Muscle layer of colon (tissue), 2 donors: ENCODE results near the gene PLCXD3.

Source experiments
- H3K27ac ChIP-seq: one replicate; pipeline ENCODE4 v1.7.0; 2013; ENCODE audit warnings: low read depth, mild to moderate bottlenecking, low read length, moderate library complexity
- H3K27me3 ChIP-seq, 2 donors: one replicate each; pipeline ENCODE4 v1.7.0; 2013; ENCODE audit warnings: low read length in 2 of 2, mild to moderate bottlenecking in 2 of 2; ENCODE audit not compliant: insufficient read depth in 2 of 2, control insufficient read depth in 1 of 2
- H3K36me3 ChIP-seq: one replicate; pipeline ENCODE4 v1.7.0; 2013; ENCODE audit warnings: mild to moderate bottlenecking, low read length; ENCODE audit not compliant: insufficient read depth
- H3K4me1 ChIP-seq: one replicate; pipeline ENCODE4 v1.7.0; 2013; ENCODE audit warnings: mild to moderate bottlenecking, low read length; ENCODE audit not compliant: insufficient read depth
- H3K4me3 ChIP-seq, 2 donors: one replicate each; pipeline ENCODE4 v1.7.0; 2013; ENCODE audit warnings: low read length in 2 of 2, low read depth in 1 of 2, mild to moderate bottlenecking in 1 of 2, moderate library complexity in 1 of 2
- H3K9ac ChIP-seq: one replicate; pipeline ENCODE4 v1.7.0; 2013; ENCODE audit warnings: low read length
- H3K9me3 ChIP-seq: one replicate; pipeline ENCODE4 v1.7.0; 2013; ENCODE audit warnings: mild to moderate bottlenecking, low read length
- donor health status: abdominal sarcoma.
- donor health status: Adenocarcinoma of cecum.

PLCXD3 gene

GRCh38 chr5:41433552-41434181 is 76.7 kb downstream of the PLCXD3 start:
- Histone ChIP-seq H3K27me3 (no peaks in the 10 kb centered on the region), H3K4me3 (no peak overlapping the region), H3K9me3 (no peaks in the 10 kb centered on the region)

GRCh38 chr5:41432481-41433253 is 77.7 kb downstream of the PLCXD3 start:
- no peak overlapping the region for H3K4me3 ChIP-seq
- H3K27ac ChIP-seq, result no peak overlapping the region
- no peaks in the 10 kb centered on the region for H3K27me3 ChIP-seq
- H3K36me3 ChIP-seq, result no peaks in the 10 kb centered on the region
- no peak overlapping the region for H3K9ac ChIP-seq
- no peaks in the 10 kb centered on the region for H3K9me3 ChIP-seq
- no peaks in the 10 kb centered on the region for H3K4me1 ChIP-seq

More at GRCh38 chr5:41433552-41434181, 76.7 kb downstream of the PLCXD3 start:
- Histone ChIP-seq H3K36me3 (no peaks in the 10 kb centered on the region), H3K9ac (no peak overlapping the region), H3K27ac (no peak overlapping the region), H3K4me1 (no peaks in the 10 kb centered on the region)

DNA sequence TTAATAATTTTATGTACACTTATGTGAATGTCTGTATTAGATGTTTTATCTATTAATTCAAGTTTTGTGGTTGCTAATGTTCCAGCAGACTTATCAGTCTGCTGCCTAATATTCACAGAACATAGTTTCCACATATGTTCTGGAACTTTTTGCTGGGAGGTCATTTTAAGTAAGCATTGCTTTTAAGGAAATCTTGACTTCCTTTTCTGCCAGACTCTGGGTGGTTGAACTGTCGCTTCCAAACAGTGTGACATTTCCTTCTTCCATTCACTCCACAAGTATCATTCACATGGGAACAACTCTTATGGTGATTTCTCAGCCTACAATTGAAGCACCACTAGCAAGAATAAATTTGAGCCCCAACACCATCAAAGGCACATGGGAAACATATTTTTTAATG is 82.9 kb downstream of the PLCXD3 start:
- H3K4me1 ChIP-seq, result no peaks in the 10 kb centered on the region
- H3K36me3 ChIP-seq, result no peaks in the 10 kb centered on the region
- no peak overlapping the region for H3K4me3 ChIP-seq
- H3K9me3 ChIP-seq, result no peaks in the 10 kb centered on the region
- H3K27ac ChIP-seq, result no peak overlapping the region
- no peaks in the 10 kb centered on the region for H3K27me3 ChIP-seq
- no peak overlapping the region for H3K9ac ChIP-seq

- no peak overlapping the region for H3K9ac ChIP-seq
- no peaks in the 10 kb centered on the region for H3K36me3 ChIP-seq
- no peaks in the 10 kb centered on the region for H3K27me3 ChIP-seq
- H3K4me1 ChIP-seq, result no peaks in the 10 kb centered on the region
- H3K27ac ChIP-seq, result no peak overlapping the region
- H3K9me3 ChIP-seq, result no peaks in the 10 kb centered on the region
- H3K4me3 ChIP-seq, result no peak overlapping the region
Measured at GRCh38 chr5:41425736-41426135, 84.7 kb downstream of the PLCXD3 start.

DNA sequence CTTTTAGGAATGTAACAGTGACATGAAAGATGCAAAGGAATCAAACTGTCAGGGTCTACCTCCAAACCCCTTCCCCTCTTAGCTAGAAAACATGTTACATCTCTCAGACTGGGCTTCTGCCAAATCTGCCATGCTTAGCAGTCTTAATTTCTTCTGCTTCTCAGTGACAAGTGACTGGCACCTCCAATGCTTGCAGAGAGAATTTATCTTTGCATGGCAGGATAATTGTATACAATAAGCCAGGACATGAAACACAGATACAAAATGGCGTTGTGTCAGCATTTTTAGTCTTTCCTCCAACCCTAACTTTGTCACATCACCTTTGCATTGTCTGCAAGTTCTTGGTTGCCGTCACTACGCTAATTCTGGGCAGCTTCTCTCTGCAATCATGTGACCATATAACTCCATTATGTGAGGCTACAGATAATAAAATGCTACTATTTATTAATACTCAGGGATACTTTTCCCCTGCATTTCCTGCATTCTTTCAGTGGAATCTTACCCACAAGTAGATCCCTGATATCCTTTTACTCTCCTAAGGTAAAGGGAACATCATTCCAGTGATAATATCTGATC is 89.8 kb downstream of the PLCXD3 start:
- no peaks in the 10 kb centered on the region for H3K36me3 ChIP-seq
- H3K9me3 ChIP-seq, result no peaks in the 10 kb centered on the region
- no peak overlapping the region for H3K27ac ChIP-seq
- H3K4me3 ChIP-seq, result no peak overlapping the region
- no peaks in the 10 kb centered on the region for H3K4me1 ChIP-seq
- H3K9ac ChIP-seq, result no peak overlapping the region
- H3K27me3 ChIP-seq, result no peaks in the 10 kb centered on the region

DNA sequence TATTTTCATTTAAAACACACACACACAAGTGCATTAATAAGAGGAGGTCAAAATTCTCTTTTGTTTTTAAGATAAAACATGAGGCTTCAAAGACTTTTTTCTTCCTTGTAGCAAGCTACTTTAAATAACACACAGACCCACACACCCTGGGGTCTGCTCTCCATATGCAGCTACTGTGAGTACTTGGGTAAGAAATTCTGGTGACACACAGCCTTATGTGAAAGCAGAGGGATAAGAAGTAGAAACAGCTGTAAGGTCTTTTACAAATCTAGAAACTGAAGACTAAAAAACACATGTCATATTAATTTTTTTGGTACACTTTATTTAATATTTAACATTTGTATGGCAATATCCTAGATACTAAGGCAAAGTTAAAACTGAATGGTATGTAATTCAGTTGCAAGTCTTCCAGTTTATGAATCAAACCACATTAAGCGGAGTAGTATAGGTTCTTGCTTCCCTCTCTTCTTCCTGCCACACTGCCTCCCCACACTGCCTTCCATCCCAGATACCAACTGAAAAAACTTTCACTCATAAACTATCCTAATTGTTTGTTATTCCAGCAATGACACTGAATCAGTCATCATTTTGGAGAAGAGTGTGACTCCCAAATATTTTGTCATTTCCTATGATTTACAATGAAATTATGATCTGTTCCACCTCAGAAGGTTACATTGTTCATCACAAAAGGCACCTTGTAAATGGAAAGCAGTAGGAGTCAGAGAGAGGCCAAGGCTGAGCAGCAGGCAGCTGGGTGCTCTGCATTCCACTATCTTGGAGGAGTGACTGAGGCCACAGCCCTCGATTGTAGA is 92.0 kb downstream of the PLCXD3 start:
- Histone ChIP-seq H3K27ac (no peak overlapping the region), H3K9ac (no peak overlapping the region), H3K4me3 (no peak overlapping the region), H3K9me3 (no peaks in the 10 kb centered on the region), H3K4me1 (no peaks in the 10 kb centered on the region), H3K27me3 (no peaks in the 10 kb centered on the region), H3K36me3 (no peaks in the 10 kb centered on the region)

- Histone ChIP-seq H3K9me3 (no peaks in the 10 kb centered on the region), H3K4me1 (no peaks in the 10 kb centered on the region), H3K27ac (no peak overlapping the region), H3K36me3 (no peaks in the 10 kb centered on the region), H3K27me3 (no peaks in the 10 kb centered on the region), H3K9ac (no peak overlapping the region), H3K4me3 (no peak overlapping the region)
Measured at GRCh38 chr5:41416336-41416735, 94.1 kb downstream of the PLCXD3 start.

GRCh38 chr5:41415242-41415641 is 95.2 kb downstream of the PLCXD3 start:
- H3K27ac ChIP-seq, result no peak overlapping the region
- no peaks in the 10 kb centered on the region for H3K27me3 ChIP-seq
- H3K36me3 ChIP-seq, result no peaks in the 10 kb centered on the region
- H3K4me3 ChIP-seq, result no peak overlapping the region
- H3K9ac ChIP-seq, result no peak overlapping the region
- H3K9me3 ChIP-seq, result no peaks in the 10 kb centered on the region
- H3K4me1 ChIP-seq, result no peaks in the 10 kb centered on the region

GRCh38 chr5:41414598-41414997 is 95.8 kb downstream of the PLCXD3 start:
- Histone ChIP-seq H3K36me3 (no peaks in the 10 kb centered on the region), H3K27me3 (no peaks in the 10 kb centered on the region), H3K4me1 (no peaks in the 10 kb centered on the region), H3K9ac (no peak overlapping the region), H3K27ac (no peak overlapping the region), H3K9me3 (no peaks in the 10 kb centered on the region), H3K4me3 (no peak overlapping the region)

- Histone ChIP-seq H3K9me3 (no peaks in the 10 kb centered on the region), H3K27ac (no peak overlapping the region), H3K27me3 (no peaks in the 10 kb centered on the region), H3K9ac (no peak overlapping the region), H3K36me3 (no peaks in the 10 kb centered on the region), H3K4me1 (no peaks in the 10 kb centered on the region), H3K4me3 (no peak overlapping the region)
Measured at GRCh38 chr5:41413074-41413473, 97.3 kb downstream of the PLCXD3 start.

GRCh38 chr5:41412496-41412895 is 97.9 kb downstream of the PLCXD3 start:
- H3K4me1 ChIP-seq, result no peaks in the 10 kb centered on the region
- no peak overlapping the region for H3K9ac ChIP-seq
- no peak overlapping the region for H3K4me3 ChIP-seq
- no peaks in the 10 kb centered on the region for H3K36me3 ChIP-seq
- no peaks in the 10 kb centered on the region for H3K9me3 ChIP-seq
- H3K27ac ChIP-seq, result no peak overlapping the region
- H3K27me3 ChIP-seq, result no peaks in the 10 kb centered on the region
